HG02938 (cell line): ENCODE data around the gene SAPCD2.
"Not testable (repeated sequence)": the region's sequence is repeated elsewhere in the genome, so short reads cannot be mapped to it uniquely, and the experiment has no call there.

Experiments
- ATAC-seq: cut with Tn5 transposase; IDR thresholded peaks from one replicate; pipeline ENCODE4 v1.9.1; 2021; ENCODE audit warnings: mild to moderate bottlenecking, moderate library complexity; ENCODE audit not compliant: unreplicated experiment

SAPCD2 gene

GRCh38 chr9:137065336-137065967 lies 4.9 kb downstream of the SAPCD2 start:
- no peak for ATAC-seq

GRCh38 chr9:137064880-137065164 lies 5.5 kb downstream of the SAPCD2 start:
- ATAC-seq = no peak

DNA sequence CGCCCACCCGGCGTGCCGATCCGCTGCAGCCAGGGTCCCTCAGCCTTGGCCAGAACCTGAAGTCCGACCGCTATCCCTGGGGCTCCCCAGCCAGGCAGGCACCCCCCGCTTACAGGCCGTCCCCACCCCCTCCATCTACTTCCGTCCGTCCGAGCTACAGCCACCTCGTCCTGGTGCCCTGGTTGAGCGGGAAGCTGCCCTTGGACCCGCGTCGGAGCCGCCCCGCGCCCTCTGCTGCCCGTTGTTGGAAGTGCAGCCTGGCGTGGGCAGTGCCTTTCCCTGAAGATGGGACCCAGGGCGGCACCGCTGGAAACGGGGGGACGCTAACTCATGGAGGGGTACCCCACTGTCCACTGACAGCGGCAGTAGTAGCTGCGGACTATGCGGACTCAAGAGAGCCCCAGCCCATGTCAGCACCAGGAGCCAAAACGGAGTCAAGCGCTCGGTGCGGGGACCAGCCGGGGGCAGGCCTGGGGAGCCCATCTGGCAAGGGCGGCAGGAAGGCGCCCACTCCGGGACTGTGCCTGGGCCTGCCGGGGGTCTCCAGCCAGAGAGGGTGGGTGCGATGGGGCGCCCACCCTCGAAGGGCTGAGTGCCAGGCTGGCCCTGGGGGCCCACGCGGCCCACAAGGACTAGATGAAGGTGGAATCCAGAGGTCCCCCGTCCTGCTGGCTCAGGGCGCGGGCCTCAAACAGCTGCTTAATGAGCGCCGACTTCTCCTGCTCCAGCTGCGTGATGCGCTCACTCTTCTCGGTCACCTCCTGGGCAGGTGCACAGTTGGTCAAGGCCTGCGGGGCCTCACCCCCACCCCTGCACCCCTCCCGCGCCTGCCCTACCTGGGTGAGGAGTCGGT lies 6.1 kb downstream of the SAPCD2 start:
- no peak for ATAC-seq

DNA sequence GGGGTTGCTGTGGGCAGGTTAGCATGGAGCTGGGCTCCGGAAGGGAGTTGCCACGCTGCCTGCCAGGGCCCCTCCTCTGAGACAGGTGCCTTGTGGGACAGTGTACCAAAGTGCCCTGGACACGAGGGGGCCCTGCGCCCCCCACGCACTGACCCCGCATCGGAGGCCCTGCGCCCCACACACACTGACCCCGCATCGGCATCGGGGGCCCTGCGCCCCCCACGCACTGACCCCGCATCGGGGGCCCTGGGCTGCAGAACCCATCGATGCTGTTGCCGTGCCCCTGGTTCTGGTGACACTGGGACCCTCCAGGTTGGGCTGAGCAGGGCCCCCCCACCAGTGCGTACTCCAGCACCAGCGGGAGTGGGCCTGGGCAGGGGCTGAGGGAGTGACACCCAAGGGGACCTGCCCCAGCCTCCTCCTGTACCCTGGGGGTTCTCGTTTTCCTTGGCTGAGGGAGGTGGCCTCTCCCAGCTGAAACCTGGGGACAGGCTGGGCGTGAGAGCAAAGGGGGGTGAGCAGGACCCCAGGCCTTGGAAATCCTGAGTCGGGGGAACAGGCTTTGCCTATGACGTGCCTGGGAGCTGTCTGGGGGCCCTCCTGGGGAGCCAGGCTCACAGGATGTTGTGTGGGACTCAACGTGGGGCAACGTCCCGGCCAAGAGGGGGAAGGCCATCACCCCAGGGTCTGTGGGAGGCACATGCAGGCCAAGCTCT lies 6.9 kb downstream of the SAPCD2 start:
- no peak for ATAC-seq

DNA sequence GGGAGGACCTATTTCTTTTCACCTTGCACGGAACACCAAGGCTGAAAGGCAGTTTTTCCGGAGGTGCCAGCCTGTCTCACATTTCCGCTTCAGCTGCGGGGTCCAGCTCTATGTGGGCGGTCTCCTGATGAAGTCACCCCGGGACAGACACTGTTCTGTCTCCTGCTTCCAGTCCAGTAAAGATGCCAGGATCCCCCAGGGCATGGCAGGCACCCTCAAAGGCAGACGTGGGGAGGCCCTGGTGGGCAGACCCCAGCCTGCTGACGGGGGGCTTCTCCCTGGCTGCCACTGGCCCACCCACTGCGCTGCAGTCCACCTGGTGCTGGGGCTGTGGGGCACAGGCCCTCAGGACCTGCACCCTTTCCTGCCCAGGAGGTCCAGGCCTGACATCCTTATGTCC lies 7.6 kb downstream of the SAPCD2 start:
- not testable (repeated sequence) for ATAC-seq

- ATAC-seq = no peak
These were observed 8.0 kb downstream of the SAPCD2 start for GRCh38 chr9:137062384-137062783.

DNA sequence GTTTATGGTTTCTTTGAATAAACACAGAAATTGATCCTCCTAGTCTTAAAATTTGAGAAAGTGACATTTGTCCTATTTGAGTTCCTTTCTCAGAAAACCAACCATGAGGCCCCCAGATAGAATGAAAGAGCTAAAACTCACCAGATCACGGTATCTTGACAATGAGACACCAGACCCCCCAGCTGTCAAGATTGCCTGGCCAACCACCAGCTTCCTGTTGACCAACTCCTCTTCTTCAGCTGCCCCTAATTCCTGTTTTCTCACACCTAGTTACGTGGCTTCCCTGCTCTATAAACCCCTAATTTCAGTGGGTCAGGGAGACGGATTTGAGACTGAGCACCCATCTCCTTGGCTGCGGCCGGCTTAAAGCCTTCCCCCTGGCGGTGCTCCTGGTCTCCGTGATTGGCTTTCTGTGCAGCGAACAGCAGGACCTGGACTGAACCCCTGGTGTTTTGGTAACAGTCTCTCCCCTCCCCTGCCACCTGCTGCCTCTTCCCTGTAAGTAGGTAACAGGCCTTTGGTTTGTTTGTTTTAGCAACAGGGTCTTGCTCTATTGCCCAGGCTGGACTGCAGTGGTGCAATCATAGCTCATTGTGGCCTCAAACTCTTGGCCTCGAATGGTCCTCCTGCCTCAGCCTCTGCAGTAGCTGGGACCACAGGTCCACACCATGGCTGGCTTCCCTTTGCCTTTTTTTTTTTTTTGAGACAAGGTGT lies 11.7 kb downstream of the SAPCD2 start:
- ATAC-seq = no peak

- ATAC-seq = no peak
These were observed 12.8 kb downstream of the SAPCD2 start for GRCh38 chr9:137057545-137057944.

GRCh38 chr9:137056739-137057415 lies 13.5 kb downstream of the SAPCD2 start:
- no peak for ATAC-seq

DNA sequence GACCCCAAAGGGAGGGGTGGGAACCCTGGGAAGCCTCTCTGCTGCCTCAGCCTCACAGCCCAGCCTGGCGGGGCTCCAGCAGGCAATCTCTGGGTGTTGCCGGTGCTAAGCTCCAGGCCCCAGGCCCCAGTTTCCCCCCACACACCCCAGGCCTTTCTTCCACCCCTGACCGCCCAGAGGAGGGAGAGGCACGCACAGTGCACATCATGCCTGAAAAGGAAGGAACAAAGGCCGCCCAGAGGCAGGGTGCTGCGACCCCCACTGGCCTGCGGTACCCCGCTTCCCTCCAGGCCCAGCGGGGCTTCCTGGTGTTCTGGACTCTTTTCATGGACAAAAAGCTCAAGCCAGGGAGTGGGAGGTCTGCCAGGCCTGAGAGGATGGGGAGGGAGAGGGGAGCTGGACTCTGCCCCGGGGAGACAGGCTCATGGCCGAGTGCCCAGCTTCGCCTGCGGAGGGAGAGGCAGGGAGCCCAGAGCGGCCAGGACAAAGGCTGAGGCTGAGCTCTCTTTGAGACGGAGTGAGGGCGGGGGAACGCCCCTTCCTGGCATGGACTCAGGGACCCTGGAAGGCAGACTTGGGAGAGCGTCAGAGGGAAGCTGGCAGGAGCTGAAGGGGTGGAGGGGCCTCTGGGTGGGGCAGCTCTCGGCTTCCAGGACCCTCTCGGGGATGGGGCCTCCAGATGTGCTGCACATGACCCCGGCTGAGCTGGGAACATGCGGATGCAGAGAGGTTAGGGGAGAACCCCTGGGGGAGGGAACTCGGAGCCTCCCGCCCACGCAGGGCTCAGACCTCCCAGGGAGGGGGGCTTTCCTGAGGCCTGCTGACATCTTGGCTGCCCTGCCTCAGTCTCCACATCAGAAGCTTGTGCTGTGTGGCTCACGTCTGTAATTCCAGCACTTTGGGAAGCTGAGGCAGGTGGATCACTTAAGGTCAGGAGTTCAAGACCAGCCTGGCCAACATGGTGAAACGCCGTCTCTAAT lies 14.7 kb downstream of the SAPCD2 start:
- no peak for ATAC-seq

- no peak for ATAC-seq
These were observed 15.4 kb downstream of the SAPCD2 start for GRCh38 chr9:137054932-137055384.

- no peak for ATAC-seq
These were observed 16.1 kb downstream of the SAPCD2 start, which contains the start of gene ENTPD2 for GRCh38 chr9:137053944-137054931. ENTPD2 (minus strand) TSS chr9:137054061; CDS start chr9:137053997, 64 bp downstream.

- no peak for ATAC-seq
These were observed 17.1 kb downstream of the SAPCD2 start for GRCh38 chr9:137052998-137053943.

DNA sequence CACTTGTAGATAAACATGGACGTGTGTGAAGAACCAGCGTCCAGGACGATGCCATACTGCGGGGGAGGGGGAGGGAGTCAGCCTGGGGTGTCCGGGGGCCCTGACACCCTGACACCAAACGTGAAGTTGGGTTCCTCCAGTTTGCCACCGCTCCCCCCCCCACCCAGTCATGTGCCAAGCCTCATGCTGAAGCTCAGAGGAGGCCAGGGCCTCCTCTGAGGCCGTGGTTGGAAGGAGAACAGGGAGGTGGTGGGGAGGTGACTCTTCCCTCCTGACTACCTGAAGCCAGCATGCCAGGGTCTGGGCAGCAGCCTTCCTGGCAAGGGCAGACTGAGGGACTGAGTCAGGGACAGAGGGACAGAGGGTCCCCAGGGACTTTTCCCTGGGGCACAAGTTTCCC lies 18.1 kb downstream of the SAPCD2 start:
- ATAC-seq = no peak

DNA sequence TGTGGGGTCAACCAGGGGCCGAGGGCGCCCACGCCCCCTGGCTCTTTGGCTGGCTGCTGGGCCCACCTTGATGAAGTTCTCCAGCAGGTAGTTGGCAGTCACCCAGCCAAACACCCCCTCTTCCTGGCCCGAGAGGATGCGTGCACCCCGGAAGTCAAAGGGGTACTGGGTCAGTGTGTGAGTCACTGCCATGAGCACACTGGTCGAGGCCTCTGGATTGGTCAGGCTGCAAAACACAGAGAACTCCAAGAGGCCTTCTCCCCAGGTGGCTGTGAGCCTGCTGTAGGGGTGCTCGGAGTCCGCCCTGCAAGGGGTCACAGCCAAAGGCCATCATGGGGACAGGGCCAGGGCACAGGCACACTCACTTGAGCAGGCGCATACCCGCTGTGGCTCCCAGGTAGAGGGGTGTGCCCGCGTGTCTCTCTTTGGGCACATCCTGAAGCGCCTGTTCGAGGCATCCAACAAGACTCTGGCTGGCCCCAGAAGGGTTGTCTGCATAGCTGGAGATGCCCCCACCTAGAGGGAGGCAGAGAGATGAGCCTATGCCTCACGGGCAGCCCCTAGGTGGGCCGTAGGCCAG lies 19.1 kb downstream of the SAPCD2 start:
- no peak for ATAC-seq

GRCh38 chr9:137050570-137050969 lies 19.8 kb downstream of the SAPCD2 start:
- no peak for ATAC-seq
